PC-9 (cell line): ENCODE results near the gene LAGE3.

Experiments used
- EZH2 ChIP-seq: fragments of 200-600 bp; sonication (generic); IDR thresholded peaks from 2 replicates; pipeline ENCODE4 v1.8.0; 2017; ENCODE audit warnings: antibody characterized with exemption, low read depth
- TF ChIP-seq, protein P1 (sequence below): fragments of 200-600 bp; sonication (generic); conservative IDR thresholded peaks from 2 replicates; pipeline ENCODE4 v1.6.1; 2017; ENCODE audit warnings: mixed run types, antibody characterized with exemption, mild to moderate bottlenecking, moderate library complexity

GRCh38 chrX:154467556-154467955, 11.5 kb downstream of the LAGE3 start:
- TF ChIP-seq, protein P1, sequence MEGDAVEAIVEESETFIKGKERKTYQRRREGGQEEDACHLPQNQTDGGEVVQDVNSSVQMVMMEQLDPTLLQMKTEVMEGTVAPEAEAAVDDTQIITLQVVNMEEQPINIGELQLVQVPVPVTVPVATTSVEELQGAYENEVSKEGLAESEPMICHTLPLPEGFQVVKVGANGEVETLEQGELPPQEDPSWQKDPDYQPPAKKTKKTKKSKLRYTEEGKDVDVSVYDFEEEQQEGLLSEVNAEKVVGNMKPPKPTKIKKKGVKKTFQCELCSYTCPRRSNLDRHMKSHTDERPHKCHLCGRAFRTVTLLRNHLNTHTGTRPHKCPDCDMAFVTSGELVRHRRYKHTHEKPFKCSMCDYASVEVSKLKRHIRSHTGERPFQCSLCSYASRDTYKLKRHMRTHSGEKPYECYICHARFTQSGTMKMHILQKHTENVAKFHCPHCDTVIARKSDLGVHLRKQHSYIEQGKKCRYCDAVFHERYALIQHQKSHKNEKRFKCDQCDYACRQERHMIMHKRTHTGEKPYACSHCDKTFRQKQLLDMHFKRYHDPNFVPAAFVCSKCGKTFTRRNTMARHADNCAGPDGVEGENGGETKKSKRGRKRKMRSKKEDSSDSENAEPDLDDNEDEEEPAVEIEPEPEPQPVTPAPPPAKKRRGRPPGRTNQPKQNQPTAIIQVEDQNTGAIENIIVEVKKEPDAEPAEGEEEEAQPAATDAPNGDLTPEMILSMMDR = no peak
- TF ChIP-seq EZH2 = no peak
